HepG2 (cell line): Measurements from ENCODE around the gene MIF4GD. TPM values are rescaled to one million over a fixed set of nuclear protein-coding genes. Genes with fewer than 3 reads are reported as not detected.

ENCODE experiments used
- BATF2 ChIP-seq: sonication (generic); formaldehyde crosslinking; IDR thresholded peaks from 2 replicates; pipeline ENCODE4 v1.8.0; 2022; ENCODE audit warnings: mild to moderate bottlenecking, missing genetic modification reagents, moderate library complexity
- CREB1 ChIP-seq, 2 experiments: fragments of 450-650 bp in 1 of 2; IDR thresholded peaks; 2 replicates each; pipeline ENCODE4 v1.6.1; 2016 to 2017; ENCODE audit warnings: control low read depth in 1 of 2, mild to moderate bottlenecking in 1 of 2, missing compliant biosample characterization in 1 of 2, missing genetic modification characterization in 1 of 2
- DDIT3 ChIP-seq: sonication (generic); formaldehyde crosslinking; IDR thresholded peaks from 2 replicates; pipeline ENCODE4 v1.4.0; 2020; ENCODE audit warnings: mild to moderate bottlenecking, missing genetic modification reagents
- ELF3 ChIP-seq: IDR thresholded peaks from 2 replicates; pipeline ENCODE4 v1.6.1; 2016; ENCODE audit warnings: missing genetic modification reagents, missing compliant biosample characterization
- MYNN ChIP-seq: sonication (generic); formaldehyde crosslinking; IDR thresholded peaks from 2 replicates; pipeline ENCODE4 v1.4.0; 2020; ENCODE audit warnings: mild to moderate bottlenecking, low read depth, missing genetic modification reagents
- NCOR1 ChIP-seq: fragments of 200-600 bp; sonication (generic); IDR thresholded peaks from 2 replicates; pipeline ENCODE4 v1.7.0; 2017; ENCODE audit warnings: antibody characterized with exemption, low read length, borderline replicate concordance
- SMARCC2 ChIP-seq: fragments of 450-650 bp; IDR thresholded peaks from 2 replicates; pipeline ENCODE4 v1.6.1; 2017; ENCODE audit warnings: antibody characterized with exemption, mild to moderate bottlenecking
- ZBTB7B ChIP-seq: sonication (generic); formaldehyde crosslinking; IDR thresholded peaks from 2 replicates; pipeline ENCODE4 v1.4.0; 2020; ENCODE audit warnings: missing genetic modification reagents
- ZFP41 ChIP-seq: sonication (generic); formaldehyde crosslinking; IDR thresholded peaks from 2 replicates; pipeline ENCODE4 v1.4.0; 2020; ENCODE audit warnings: mild to moderate bottlenecking, missing genetic modification reagents, borderline replicate concordance
- ZNF292 ChIP-seq: sonication (generic); formaldehyde crosslinking; IDR thresholded peaks from 2 replicates; pipeline ENCODE4 v1.8.1; 2022; ENCODE audit warnings: mild to moderate bottlenecking, low read depth, missing genetic modification reagents, borderline replicate concordance
- ZNF687 ChIP-seq: sonication (generic); formaldehyde crosslinking; IDR thresholded peaks from 2 replicates; pipeline ENCODE4 v1.5.1; 2020; ENCODE audit warnings: mild to moderate bottlenecking, missing genetic modification reagents, moderate library complexity
- ZNF709 ChIP-seq: sonication (generic); formaldehyde crosslinking; IDR thresholded peaks from 2 replicates; pipeline ENCODE4 v1.5.0; 2020; ENCODE audit warnings: mild to moderate bottlenecking, missing genetic modification reagents
- ZNF839 ChIP-seq: sonication (generic); formaldehyde crosslinking; IDR thresholded peaks from 2 replicates; pipeline ENCODE4 v1.4.0; 2020; ENCODE audit warnings: missing genetic modification reagents, mild to moderate bottlenecking, borderline replicate concordance
- ZNF841 ChIP-seq: sonication (generic); formaldehyde crosslinking; IDR thresholded peaks from 2 replicates; pipeline ENCODE4 v1.8.1; 2023; ENCODE audit warnings: missing genetic modification reagents, borderline replicate concordance
- ZSCAN5A ChIP-seq: sonication (generic); formaldehyde crosslinking; IDR thresholded peaks from 2 replicates; pipeline ENCODE4 v1.8.0; 2022; ENCODE audit warnings: mild to moderate bottlenecking, missing genetic modification reagents, borderline replicate concordance
- polyA plus RNA-seq, 8 experiments: library from polyadenylated mRNA; depleted of rRNA in 3 of 8; stranded (reverse) in 7 of 8; unstranded in 1 of 8; fragments of >200 nt; fragmentation: Illumina TruSeq in 4 of 8; extraction: Trizol in 4 of 8; gene quantifications; 2 replicates each; pipeline versions ENCODE4 v1.2.1 to v1.2.3, GENCODE V29; 2011 to 2016; ENCODE audit warnings: low read depth in 4 of 8, missing spikeins in 1 of 8, mixed read lengths in 1 of 8; ENCODE audit not compliant: insufficient read depth in 1 of 8
- total RNA-seq, 5 experiments: library from RNA; depleted of rRNA; stranded (reverse); fragments of >200 nt; fragmentation: Illumina TruSeq; extraction: Trizol; gene quantifications; 2 replicates each; pipeline ENCODE4 v1.2.3, GENCODE V29; 2016; ENCODE audit warnings: low read depth in 1 of 5

MIF4GD gene
- total and polyA plus RNA-seq, 2 of the 13 experiments (the other 11 are each of a cell fraction or from before 2014, with no cell fraction given), result 14.0 to 28.0 TPM

- TF ChIP-seq ZNF687 (CRISPR knock-in tag) (peak; percentile 67), ZNF292 (CRISPR knock-in tag) (peak; percentile 79; the same call in 1 of the 2 replicates), ZBTB7B (peak; percentile 39; the same call in 1 of the 2 replicates), ZFP41 (CRISPR knock-in tag) (no peak), ELF3 (CRISPR knock-in tag) (peak; percentile 61; the same call in 1 of the 2 replicates), NCOR1 (no peak), MYNN (CRISPR knock-in tag) (no peak), ZNF709 (no peak), BATF2 (no peak), DDIT3 (CRISPR knock-in tag) (no peak), CREB1 (IDR thresholded peaks at IDR 0.05) (no peak), CREB1 (CRISPR knock-in tag; IDR thresholded peaks at IDR 0.05) (no peak), ZSCAN5A (CRISPR knock-in tag) (no peak), SMARCC2 (no peak), ZNF841 (CRISPR knock-in tag) (no peak), ZNF839 (CRISPR knock-in tag) (no peak)
Measured at GRCh38 chr17:75313941-75314551, 43.0 kb upstream of the MIF4GD start (continued).
